Hematopoietic multipotent progenitor cell treated with erythropoietin and hydrocortisone succinate and interleukin-3 and kit ligand, for 4 days (in vitro differentiated cells): ENCODE data around the gene ZNF423.
A peak's percentile ranks its signal among the peaks of the same experiment; 100 is the strongest.

Experiments
- DNase-seq: peaks from one replicate; pipeline ENCODE4 v3.0.0-alpha.2; 2015

The ZNF423 gene

GRCh38 chr16:49869731-49870130, 13.8 kb upstream of the ZNF423 start:
- no peak for DNase-seq

GRCh38 chr16:49867796-49868668, 12.1 kb upstream of the ZNF423 start:
- no peak for DNase-seq

GRCh38 chr16:49867234-49867633, 11.3 kb upstream of the ZNF423 start:
- DNase-seq, result no peak

- DNase-seq, result no peak
These were observed 10.7 kb upstream of the ZNF423 start for GRCh38 chr16:49866595-49867071.

GRCh38 chr16:49862694-49863093, 6.8 kb upstream of the ZNF423 start:
- no peak for DNase-seq

- DNase-seq, result no peak
These were observed 5.4 kb upstream of the ZNF423 start for GRCh38 chr16:49861299-49861698.

GRCh38 chr16:49860593-49860992, 4.7 kb upstream of the ZNF423 start:
- DNase-seq, result no peak

GRCh38 chr16:49859125-49859811, 3.4 kb upstream of the ZNF423 start:
- peak; percentile 13 for DNase-seq

GRCh38 chr16:49858200-49859124, 2.5 kb upstream of the ZNF423 start:
- DNase-seq, result peak; percentile 32

- DNase-seq, result peak; percentile 79
These were observed 1.7 kb upstream of the ZNF423 start for GRCh38 chr16:49857423-49858181.

- DNase-seq, result peak; percentile 75
These were observed 889 bp upstream of the ZNF423 start for GRCh38 chr16:49856672-49857330.

GRCh38 chr16:49855280-49855821, 561 bp downstream of the ZNF423 start:
- peak; percentile 79 for DNase-seq

- peak; percentile 19 for DNase-seq
These were observed 1.1 kb downstream of the ZNF423 start for GRCh38 chr16:49854796-49855203.

GRCh38 chr16:49854188-49854795, 1.6 kb downstream of the ZNF423 start:
- DNase-seq, result no peak

GRCh38 chr16:49852279-49852678, 3.6 kb downstream of the ZNF423 start:
- no peak for DNase-seq

- DNase-seq, result no peak
These were observed 4.5 kb downstream of the ZNF423 start for GRCh38 chr16:49851468-49851787.

- DNase-seq, result no peak
These were observed 5.1 kb downstream of the ZNF423 start for GRCh38 chr16:49850558-49851467.

GRCh38 chr16:49849754-49850108, 6.2 kb downstream of the ZNF423 start:
- no peak for DNase-seq

- DNase-seq, result no peak
These were observed 6.7 kb downstream of the ZNF423 start for GRCh38 chr16:49849037-49849753.
